ENCODE results near the gene PSAP. TPM values are rescaled to one million over a fixed set of nuclear protein-coding genes. Genes with fewer than 3 reads are reported as not detected.

PSAP gene
- total RNA-seq, 4 donors from 2014 or later = 937 to 1,475 (median 1,210) TPM

DNA sequence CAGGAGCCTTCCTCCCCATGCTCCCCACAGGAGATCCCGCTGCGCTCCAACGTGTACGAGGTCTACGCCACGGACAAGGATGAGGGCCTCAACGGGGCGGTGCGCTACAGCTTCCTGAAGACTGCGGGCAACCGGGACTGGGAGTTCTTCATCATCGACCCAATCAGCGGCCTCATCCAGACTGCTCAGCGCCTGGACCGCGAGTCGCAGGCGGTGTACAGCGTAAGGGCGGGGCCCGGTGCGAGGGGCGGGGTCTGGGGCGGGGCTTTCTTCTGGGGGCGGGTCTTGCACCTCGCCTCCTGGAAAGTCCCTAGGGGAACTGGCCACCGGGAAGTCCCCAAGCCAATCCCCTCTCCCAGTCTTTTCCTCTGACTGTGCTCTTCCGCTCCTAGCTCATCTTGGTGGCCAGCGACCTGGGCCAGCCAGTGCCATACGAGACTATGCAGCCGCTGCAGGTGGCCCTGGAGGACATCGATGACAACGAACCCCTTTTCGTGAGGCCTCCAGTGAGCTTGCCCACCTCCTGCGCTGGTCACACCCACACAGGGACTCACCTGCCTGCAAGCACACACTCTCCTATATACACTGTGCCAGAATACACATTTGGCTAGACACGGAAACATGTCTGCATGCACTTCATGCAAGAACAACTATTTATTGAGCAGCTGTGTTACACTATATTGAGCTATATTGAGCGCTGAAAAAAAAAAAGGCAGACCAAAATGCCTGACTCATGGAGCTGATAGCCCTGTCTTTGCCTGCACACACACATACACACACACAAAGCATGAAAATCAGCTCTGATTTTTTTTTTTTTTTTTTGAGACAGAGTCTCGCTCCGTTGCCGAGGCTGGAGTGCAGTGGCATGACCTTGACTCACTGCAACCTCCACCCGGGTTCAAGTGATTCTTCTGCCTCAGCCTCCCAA lies 45.0 kb downstream of the PSAP start:
- DNase-seq (ENCODE audit: low spot score) (no peak), ATAC-seq (ENCODE audit: low FRiP score) (peak; percentile 35)
- TF ChIP-seq CTCF (IDR thresholded peaks at IDR 0.05) = no peak

- TF ChIP-seq CTCF (IDR thresholded peaks at IDR 0.05) = no peak
- ATAC-seq (ENCODE audit: low FRiP score) (no peak), DNase-seq (ENCODE audit: low spot score) (no peak)
These were observed 47.0 kb downstream of the PSAP start for GRCh38 chr10:71804077-71804476.

DNA sequence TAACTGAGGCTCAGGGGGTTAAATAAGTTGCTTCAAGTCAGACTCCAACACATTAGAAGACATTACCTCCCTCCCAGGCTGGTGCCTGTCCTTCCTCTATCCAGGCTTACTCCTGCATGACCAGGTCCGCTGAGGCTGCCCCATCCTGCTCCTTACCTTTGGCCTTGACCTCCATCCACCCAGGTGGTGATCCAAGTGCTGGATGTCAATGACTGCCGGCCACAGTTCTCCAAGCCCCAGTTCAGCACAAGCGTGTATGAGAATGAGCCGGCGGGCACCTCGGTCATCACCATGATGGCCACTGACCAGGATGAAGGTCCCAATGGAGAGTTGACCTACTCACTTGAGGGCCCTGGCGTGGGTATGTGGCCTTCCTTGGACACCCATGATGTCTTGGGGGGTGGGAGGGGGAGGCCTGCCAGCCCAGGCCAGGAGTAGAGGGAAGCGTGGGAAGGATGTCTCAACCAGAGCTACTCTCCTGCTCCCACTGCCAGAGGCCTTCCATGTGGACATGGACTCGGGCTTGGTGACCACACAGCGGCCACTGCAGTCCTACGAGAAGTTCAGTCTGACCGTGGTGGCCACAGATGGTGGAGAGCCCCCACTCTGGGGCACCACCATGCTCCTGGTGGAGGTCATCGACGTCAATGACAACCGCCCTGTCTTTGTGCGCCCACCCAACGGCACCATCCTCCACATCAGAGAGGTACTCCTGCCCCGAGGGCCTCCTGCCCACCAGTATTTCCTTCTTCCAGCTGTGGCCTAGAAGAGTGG lies 48.1 kb downstream of the PSAP start:
- no peak for ATAC-seq (ENCODE audit: low FRiP score)
- no peak for TF ChIP-seq CTCF (IDR thresholded peaks at IDR 0.05)

DNA sequence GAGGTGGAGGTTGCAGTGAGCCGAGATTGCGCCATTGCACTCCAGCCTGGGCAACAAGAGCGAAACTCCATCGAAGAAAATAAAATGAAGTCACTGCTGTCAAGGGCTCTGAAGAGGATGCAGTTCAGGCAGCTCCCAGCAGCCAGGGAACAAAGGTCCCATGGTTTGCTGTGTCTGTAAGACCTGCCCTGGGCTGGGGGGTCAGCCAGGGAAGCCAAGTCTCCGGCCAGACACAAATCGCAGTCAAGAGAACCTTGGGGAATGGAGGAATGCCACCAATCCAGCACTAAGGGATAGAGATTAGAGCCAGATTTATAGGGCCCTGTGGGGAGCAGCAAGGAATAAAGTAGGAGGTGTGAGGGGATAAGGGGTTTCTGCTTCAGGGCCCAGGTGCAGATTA lies 48.8 kb downstream of the PSAP start:
- TF ChIP-seq CTCF (IDR thresholded peaks at IDR 0.05) = no peak
- no peak for ATAC-seq (ENCODE audit: low FRiP score)
- DNase-seq (ENCODE audit: low spot score) = no peak

More for the DNA sequence above, 48.1 kb downstream of the PSAP start:
- DNase-seq (ENCODE audit: low spot score) = no peak

DNA sequence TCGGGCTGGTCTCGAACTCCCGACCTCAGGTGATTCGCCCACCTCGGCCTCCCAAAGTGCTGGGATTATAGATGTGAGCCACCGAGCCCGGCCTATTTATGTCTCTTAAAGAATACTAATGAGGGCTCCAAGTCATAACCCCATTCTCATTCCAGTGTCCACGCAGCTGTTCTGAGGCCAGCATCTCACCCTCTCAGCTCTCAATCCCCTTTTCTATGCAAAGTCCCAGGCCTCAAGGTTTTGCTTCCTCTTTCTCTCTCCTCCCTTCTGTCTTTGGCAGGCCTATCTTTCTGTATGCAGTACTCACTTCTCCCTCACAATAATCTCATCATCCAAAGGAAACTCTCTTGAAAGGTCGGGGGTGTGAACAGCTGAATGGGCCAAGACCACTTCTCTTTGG lies 49.7 kb downstream of the PSAP start:
- DNase-seq (ENCODE audit: low spot score) (no peak), ATAC-seq (ENCODE audit: low FRiP score) (no peak)
- no peak for TF ChIP-seq CTCF (IDR thresholded peaks at IDR 0.05)

GRCh38 chr10:71799608-71800453 lies 51.2 kb downstream of the PSAP start:
- DNase-seq (ENCODE audit: low spot score) (no peak), ATAC-seq (ENCODE audit: low FRiP score) (no peak)
- no peak for TF ChIP-seq CTCF (IDR thresholded peaks at IDR 0.05)
